A549 (cell line): ENCODE data around the gene ASCL5. TPM values are rescaled to one million over a fixed set of nuclear protein-coding genes. Genes with fewer than 3 reads are reported as not detected.

ENCODE experiments used
- ATAC-seq, 2 experiments: fragments of 200-7000 bp in 1 of 2; fragments of >200 bp in 1 of 2; cut with Nextera tagmentation in 1 of 2; cut with Tn5 transposase in 1 of 2; 3 replicates each; pipeline versions ENCODE4 v1.8.0 to v1.9.1; 2018 to 2020; ENCODE audit warnings: mild to moderate bottlenecking in 1 of 2, moderate library complexity in 1 of 2
- CTCF ChIA-PET: fragments of 300-600 bp; sonication (Branson Sonifier 250); formaldehyde crosslinking; extraction: SDS; loops from one replicate; lab custom pipeline; 2021; ENCODE audit warnings: antibody characterized with exemption, inconsistent platforms; lab: Yijun Ruan, JAX
- POLR2A ChIA-PET: fragments of 350-600 bp; formaldehyde crosslinking; extraction: SDS; loops from one replicate; lab custom pipeline; 2021; ENCODE audit warnings: antibody characterized with exemption, inconsistent platforms; lab: Yijun Ruan, JAX
- DNase-seq, 2 experiments: peaks; one replicate each; pipeline versions ENCODE4 v3.0.0 to v3.0.0-alpha.2; 2011 to 2016; ENCODE audit warnings: low read depth in 1 of 2, low spot score in 1 of 2
- FAIRE-seq: peaks from 2 replicates; lab custom pipeline; 2011; peaks lifted over from hg19 to GRCh38; lab: Jason Lieb, UNC
- H3K27ac ChIP-seq, 2 experiments: fragments of >200 bp; sonication (Bioruptor Twin); formaldehyde crosslinking; 3 replicates each; pipeline ENCODE4 v1.5.1; 2016 to 2017
- H3K4me1 ChIP-seq: fragments of >200 bp; sonication (Bioruptor Twin); formaldehyde crosslinking; 3 replicates; pipeline ENCODE4 v1.6.1; 2016
- H3K4me2 ChIP-seq: fragments of >200 bp; sonication (Bioruptor Twin); formaldehyde crosslinking; 3 replicates; pipeline ENCODE4 v1.6.1; 2016
- H3K4me3 ChIP-seq: fragments of >200 bp; sonication (Bioruptor Twin); formaldehyde crosslinking; 3 replicates; pipeline ENCODE4 v1.5.1; 2016
- H3K9me3 ChIP-seq: fragments of >200 bp; sonication (Bioruptor Twin); formaldehyde crosslinking; 3 replicates; pipeline ENCODE4 v1.6.1; 2016
- BHLHE40 ChIP-seq: IDR thresholded peaks from 2 replicates; pipeline ENCODE4 v1.6.1; 2012; ENCODE audit warnings: low read depth, low read length, inconsistent platforms
- CBX2 ChIP-seq: fragments of 200-600 bp; sonication (generic); IDR thresholded peaks from 2 replicates; pipeline ENCODE4 v1.6.1; 2016; ENCODE audit warnings: low read depth, mild to moderate bottlenecking, borderline replicate concordance
- CBX8 ChIP-seq: fragments of 200-600 bp; sonication (generic); IDR thresholded peaks from 2 replicates; pipeline ENCODE4 v1.6.1; 2016
- CEBPB ChIP-seq, 2 experiments: fragments of >200 bp in 1 of 2; sonication (Bioruptor Twin) in 1 of 2; formaldehyde crosslinking in 1 of 2; IDR thresholded peaks; 2 replicates each; pipeline ENCODE4 v1.6.1; 2012 to 2016
- CHD2 ChIP-seq: fragments of 150-350 bp; IDR thresholded peaks from 2 replicates; pipeline ENCODE4 v1.6.1; 2014; ENCODE audit warnings: low read length; ENCODE audit not compliant: partially characterized antibody
- FOXS1 ChIP-seq: fragments of 250-450 bp; sonication (Bioruptor Pico); IDR thresholded peaks from 2 replicates; pipeline ENCODE4 v1.5.0; 2020; ENCODE audit warnings: mild to moderate bottlenecking, moderate library complexity
- HEYL ChIP-seq: fragments of 250-450 bp; sonication (Bioruptor Pico); IDR thresholded peaks from 2 replicates; pipeline ENCODE4 v1.8.0; 2021; ENCODE audit warnings: mild to moderate bottlenecking, moderate library complexity
- HOXB5 ChIP-seq: fragments of 250-450 bp; sonication (Bioruptor Pico); IDR thresholded peaks from 2 replicates; pipeline ENCODE4 v1.5.0; 2020; ENCODE audit warnings: mild to moderate bottlenecking, moderate library complexity
- JUN ChIP-seq, 2 experiments: fragments of >200 bp; sonication (Bioruptor Twin); formaldehyde crosslinking; IDR thresholded peaks; 2 replicates in 1 of 2; 3 replicates in 1 of 2; pipeline ENCODE4 v1.6.1; 2016 to 2017
- MAFK ChIP-seq: fragments of 450-650 bp; IDR thresholded peaks from 2 replicates; pipeline ENCODE4 v1.6.1; 2014; ENCODE audit not compliant: partially characterized antibody
- MAZ ChIP-seq: fragments of 150-350 bp; IDR thresholded peaks from 2 replicates; pipeline ENCODE4 v1.6.1; 2014; ENCODE audit warnings: antibody characterized with exemption, low read depth, low read length, borderline replicate concordance
- NFE2L2 ChIP-seq: fragments of 150-350 bp; conservative IDR thresholded peaks from 2 replicates; pipeline ENCODE4 v1.6.1; 2014; ENCODE audit warnings: low read length
- PHF8 ChIP-seq: fragments of 200-600 bp; sonication (generic); IDR thresholded peaks from 2 replicates; pipeline ENCODE4 v1.6.1; 2016; ENCODE audit warnings: low read depth, mild to moderate bottlenecking, antibody characterized with exemption, moderate library complexity, borderline replicate concordance
- POLR2A ChIP-seq: IDR thresholded peaks from 2 replicates; pipeline ENCODE4 v1.6.1; 2012; ENCODE audit warnings: mild to moderate bottlenecking, low read length
- POLR2AphosphoS2 ChIP-seq: conservative IDR thresholded peaks from 2 replicates; pipeline ENCODE4 v1.6.1; 2012; ENCODE audit warnings: low read length, improper control_type of control experiment, inconsistent platforms
- RAD21 ChIP-seq, 2 experiments: fragments of >200 bp in 1 of 2; sonication (Bioruptor Twin) in 1 of 2; formaldehyde crosslinking in 1 of 2; IDR thresholded peaks in 1 of 2; conservative IDR thresholded peaks in 1 of 2; 2 replicates in 1 of 2; 3 replicates in 1 of 2; pipeline ENCODE4 v1.6.1; 2012 to 2018; ENCODE audit warnings: inconsistent platforms in 1 of 2
- RFX5 ChIP-seq: fragments of 450-650 bp; IDR thresholded peaks from 2 replicates; pipeline ENCODE4 v1.7.1; 2014; ENCODE audit warnings: antibody characterized with exemption, mild to moderate bottlenecking, moderate library complexity
- RNF2 ChIP-seq: fragments of 200-600 bp; sonication (generic); IDR thresholded peaks from 2 replicates; pipeline ENCODE4 v1.6.1; 2016; ENCODE audit warnings: low read depth, mild to moderate bottlenecking, antibody characterized with exemption, moderate library complexity, borderline replicate concordance
- SREBF2 ChIP-seq: fragments of 450-650 bp; IDR thresholded peaks from 2 replicates; pipeline ENCODE4 v1.6.1; 2014; ENCODE audit warnings: mild to moderate bottlenecking, moderate library complexity
- TFCP2L1 ChIP-seq: fragments of 250-450 bp; sonication (Bioruptor Pico); IDR thresholded peaks from 2 replicates; pipeline ENCODE4 v1.5.0; 2021; ENCODE audit warnings: mild to moderate bottlenecking
- ZSCAN20 ChIP-seq: fragments of 250-450 bp; sonication (Bioruptor Pico); IDR thresholded peaks from 2 replicates; pipeline ENCODE4 v1.8.0; 2022; ENCODE audit warnings: mild to moderate bottlenecking, moderate library complexity
- WGBS: methylation state at CpG from one replicate; pipeline ENCODE4 v1.1.6; 2017; ENCODE audit errors: missing lambda C conversion rate; 5-methylcytosine and 5-hydroxymethylcytosine counted together
- polyA plus RNA-seq, 4 experiments: library from polyadenylated mRNA; depleted of rRNA in 3 of 4; stranded (reverse); fragments of >200 nt; fragmentation: RNase III in 1 of 4; extraction: RNeasy Plus Mini Kit Qiagen cat#74134 plus additional on column Dnase treatment in 1 of 4; gene quantifications; 2 replicates in 3 of 4; 3 replicates in 1 of 4; pipeline ENCODE4 v1.2.3, GENCODE V29; 2011 to 2017
- TF ChIP-seq, protein P1 (sequence below): fragments of >200 bp; sonication (Bioruptor Twin); formaldehyde crosslinking; IDR thresholded peaks from 3 replicates; pipeline ENCODE4 v1.6.1; 2016
- TF ChIP-seq, protein P2 (sequence below): fragments of >200 bp; sonication (Bioruptor Twin); formaldehyde crosslinking; IDR thresholded peaks from 2 replicates; pipeline ENCODE4 v1.6.1; 2016
- TF ChIP-seq, protein P3 (sequence below): fragments of 450-650 bp; IDR thresholded peaks from 2 replicates; pipeline ENCODE4 v1.6.1; 2014; ENCODE audit warnings: antibody characterized with exemption
- TF ChIP-seq, protein P4 (sequence below): IDR thresholded peaks from 2 replicates; pipeline ENCODE4 v1.6.1; 2012

ASCL5 gene
- polyA plus RNA-seq, 2 of the 4 experiments (the other 2 are of a cell fraction) = 0.09 TPM; not detected in 1

DNA sequence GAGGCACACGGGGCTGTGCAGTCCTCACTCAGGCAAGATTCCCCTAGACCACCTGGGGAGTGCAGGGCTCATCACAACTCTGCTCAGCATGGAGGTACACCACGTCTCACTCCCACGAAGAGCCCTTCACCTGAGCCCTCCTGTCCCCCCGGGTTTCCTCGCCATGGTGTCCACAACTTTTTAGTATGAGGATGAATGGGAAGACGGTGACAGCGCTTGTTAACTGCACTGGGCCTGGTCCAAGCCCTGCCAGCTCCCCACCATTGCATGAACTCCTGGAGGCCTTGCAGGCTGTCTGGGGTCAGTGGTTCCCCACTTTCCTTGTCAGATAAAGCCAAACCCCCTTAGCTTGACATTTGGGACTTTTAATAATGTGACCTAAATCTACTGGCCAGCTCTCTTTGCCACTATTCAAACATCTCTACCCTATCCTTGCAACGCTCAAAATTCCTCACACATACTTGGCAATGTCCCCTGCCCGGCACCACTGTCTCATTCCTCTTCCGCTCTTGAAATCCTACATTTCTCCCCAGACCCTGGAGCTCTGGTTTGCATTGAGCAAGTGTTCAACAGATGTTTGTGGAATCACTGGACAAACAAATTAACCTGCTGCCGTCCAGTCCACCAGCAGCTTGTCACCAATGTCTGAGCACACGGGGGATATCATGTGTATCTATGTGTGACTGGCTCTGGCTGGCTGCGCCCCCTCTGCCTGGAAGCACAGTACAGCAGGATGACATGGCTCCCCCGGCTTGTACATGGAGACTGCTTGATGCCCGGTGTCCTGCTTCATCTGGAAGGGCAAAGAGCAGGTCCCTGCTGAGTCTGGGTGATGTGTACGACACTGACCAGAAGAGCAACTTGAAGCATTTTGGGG is 16.1 kb upstream of the ASCL5 start:
- TF ChIP-seq ZSCAN20 (no peak), POLR2A (no peak), MAFK (no peak), HOXB5 (CRISPR knock-in tag) (no peak), MAZ (no peak)
- TF ChIP-seq, protein P1, sequence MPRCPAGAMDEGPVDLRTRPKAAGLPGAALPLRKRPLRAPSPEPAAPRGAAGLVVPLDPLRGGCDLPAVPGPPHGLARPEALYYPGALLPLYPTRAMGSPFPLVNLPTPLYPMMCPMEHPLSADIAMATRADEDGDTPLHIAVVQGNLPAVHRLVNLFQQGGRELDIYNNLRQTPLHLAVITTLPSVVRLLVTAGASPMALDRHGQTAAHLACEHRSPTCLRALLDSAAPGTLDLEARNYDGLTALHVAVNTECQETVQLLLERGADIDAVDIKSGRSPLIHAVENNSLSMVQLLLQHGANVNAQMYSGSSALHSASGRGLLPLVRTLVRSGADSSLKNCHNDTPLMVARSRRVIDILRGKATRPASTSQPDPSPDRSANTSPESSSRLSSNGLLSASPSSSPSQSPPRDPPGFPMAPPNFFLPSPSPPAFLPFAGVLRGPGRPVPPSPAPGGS = no peak
- TF ChIP-seq, protein P2, sequence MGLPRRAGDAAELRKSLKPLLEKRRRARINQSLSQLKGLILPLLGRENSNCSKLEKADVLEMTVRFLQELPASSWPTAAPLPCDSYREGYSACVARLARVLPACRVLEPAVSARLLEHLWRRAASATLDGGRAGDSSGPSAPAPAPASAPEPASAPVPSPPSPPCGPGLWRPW = no peak
- 92% methylated on average over 15 of the region's 16 CpGs for WGBS
- Histone ChIP-seq H3K9me3 (no peaks in the 10 kb centered on the region), H3K27ac (no peak overlapping the region), H3K4me1 (peaks cover 4% of the 10 kb centered on the region; the same call in 1 of the 3 replicates), H3K4me2 (no peak overlapping the region), H3K4me3 (no peak overlapping the region)
- ATAC-seq = no peak
- no peak for DNase-seq
- CTCF ChIA-PET = interaction anchor here (0.6 to 2.1 kb wide), 10 partner anchors 10 to 510 kb away, joined by 3 to 7 read pairs (median 4); partner anchors contain the start of gene ASCL5
- POLR2A ChIA-PET = no interaction called here
- no peak for FAIRE-seq

DNA sequence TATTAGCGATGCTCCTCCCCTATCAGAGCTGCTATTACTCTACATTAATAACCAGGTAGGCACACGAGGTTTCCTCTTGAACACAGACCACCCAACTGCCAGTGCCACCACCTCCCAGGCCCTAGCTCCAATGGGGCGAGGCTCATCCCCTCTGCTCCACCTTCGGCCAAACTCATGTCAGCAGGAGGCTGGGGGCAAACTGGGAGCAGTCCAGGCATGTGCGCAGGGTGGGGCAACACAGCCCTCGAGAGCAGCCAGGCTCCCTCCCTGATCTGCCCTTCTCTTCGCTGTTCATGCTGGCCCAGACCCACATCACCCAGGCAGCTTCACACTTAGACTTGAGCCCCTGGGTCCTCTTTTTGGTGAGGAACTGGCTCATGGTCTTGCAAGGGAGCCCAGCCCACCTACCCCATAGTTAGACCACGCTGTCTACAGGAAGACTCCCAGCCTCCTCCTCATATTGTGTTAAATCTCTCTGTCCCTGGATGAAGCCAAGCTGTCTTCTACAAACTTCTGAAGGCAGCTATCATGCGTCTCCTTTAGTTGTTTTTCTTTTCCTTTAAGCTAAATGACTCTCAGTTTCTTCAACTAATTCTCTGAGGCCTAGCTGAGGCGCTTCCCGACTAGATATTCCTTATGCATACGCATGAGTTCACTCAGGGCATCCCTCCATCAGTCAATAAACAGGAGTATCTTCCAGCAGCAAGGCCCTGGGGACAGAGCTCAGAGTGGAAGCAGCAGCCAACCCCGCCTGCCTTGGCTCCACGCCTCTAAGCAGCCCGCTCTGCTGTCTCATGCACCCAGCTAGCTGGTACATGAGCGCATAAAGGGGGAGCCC is 15.2 kb upstream of the ASCL5 start:
- FAIRE-seq (no peak), ATAC-seq (no peak)
- TF ChIP-seq BHLHE40 (no peak), TFCP2L1 (CRISPR knock-in tag) (no peak), CBX8 (no peak), SREBF2 (no peak), NFE2L2 (no peak), CHD2 (no peak), CBX2 (no peak), RNF2 (no peak), JUN (IDR thresholded peaks at IDR 0.05) (no peak), POLR2AphosphoS2 (no peak), CEBPB (IDR thresholded peaks at IDR 0.05) (no peak), RFX5 (no peak), MAZ (no peak), PHF8 (no peak), FOXS1 (CRISPR knock-in tag) (no peak), RAD21 (conservative IDR thresholded peaks at IDR 0.05 in 1 of 2, IDR thresholded peaks at IDR 0.05 in 1 of 2) (no peak), HEYL (CRISPR knock-in tag) (no peak)
- TF ChIP-seq, protein P3, sequence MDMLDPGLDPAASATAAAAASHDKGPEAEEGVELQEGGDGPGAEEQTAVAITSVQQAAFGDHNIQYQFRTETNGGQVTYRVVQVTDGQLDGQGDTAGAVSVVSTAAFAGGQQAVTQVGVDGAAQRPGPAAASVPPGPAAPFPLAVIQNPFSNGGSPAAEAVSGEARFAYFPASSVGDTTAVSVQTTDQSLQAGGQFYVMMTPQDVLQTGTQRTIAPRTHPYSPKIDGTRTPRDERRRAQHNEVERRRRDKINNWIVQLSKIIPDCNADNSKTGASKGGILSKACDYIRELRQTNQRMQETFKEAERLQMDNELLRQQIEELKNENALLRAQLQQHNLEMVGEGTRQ = no peak
- TF ChIP-seq, protein P4, sequence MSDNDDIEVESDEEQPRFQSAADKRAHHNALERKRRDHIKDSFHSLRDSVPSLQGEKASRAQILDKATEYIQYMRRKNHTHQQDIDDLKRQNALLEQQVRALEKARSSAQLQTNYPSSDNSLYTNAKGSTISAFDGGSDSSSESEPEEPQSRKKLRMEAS = no peak
- TF ChIP-seq, protein P2 = no peak
- TF ChIP-seq, all 56 proteins: peak for 0
- DNase-seq = no peak
- Histone ChIP-seq H3K9me3 (no peaks in the 10 kb centered on the region), H3K4me3 (no peak overlapping the region), H3K4me1 (peaks cover 13% of the 10 kb centered on the region; the same call in 1 of the 3 replicates), H3K27ac (no peak overlapping the region), H3K4me2 (no peak overlapping the region)
- WGBS = 92% methylated on average over 12 of the region's 16 CpGs
- ChIA-PET CTCF (interaction anchor here (0.6 to 8.2 kb wide), 14 partner anchors 7 to 511 kb away, joined by 3 to 60 read pairs (median 3); partner anchors contain the start of genes ASCL5 and TMEM9), POLR2A (interaction anchor here (1.2 kb wide), 1 partner anchor 12 kb away, joined by 3 read pairs; no protein-coding TSS in a partner anchor)
